OCI-LY7 (cell line): ENCODE data around the gene PLCL2. TPM values are rescaled to one million over a fixed set of nuclear protein-coding genes. Genes with fewer than 3 reads are reported as not detected.

Source experiments
- BruUV-seq: library from RNA; stranded (reverse); fragments of 400-500 nt; replicated peaks from 2 replicates; lab custom pipeline; 2021; lab: Mats Ljungman, UMichigan
- CTCF ChIA-PET: fragments of 300-600 bp; sonication (Branson Sonifier 250); formaldehyde crosslinking; loops from one replicate; lab custom pipeline; 2022; ENCODE audit warnings: antibody characterized with exemption; ENCODE audit not compliant: unreplicated experiment; lab: Charles Lee
- POLR2A ChIA-PET: fragments of 300-600 bp; sonication (Branson Sonifier 250); formaldehyde crosslinking; loops from one replicate; lab custom pipeline; 2022; ENCODE audit warnings: antibody characterized with exemption; lab: Charles Lee
- DNase-seq: peaks from one replicate; pipeline ENCODE4 v3.0.0-alpha.2; 2015; ENCODE audit warnings: low spot score
- H2AFZ ChIP-seq: fragments of 200-600 bp; sonication (generic), shearing (Covaris generic); 2 replicates; pipeline ENCODE4 v1.6.1; 2014; ENCODE audit warnings: mild to moderate bottlenecking, antibody characterized with exemption, low read length, moderate library complexity
- H3K27ac ChIP-seq: fragments of 200-600 bp; sonication (generic); 2 replicates; pipeline ENCODE4 v1.5.1; 2014; ENCODE audit warnings: mixed run types, low read depth, mild to moderate bottlenecking, moderate library complexity, low read length, inconsistent platforms; ENCODE audit not compliant: poor library complexity, severe bottlenecking
- H3K36me3 ChIP-seq: fragments of 200-600 bp; sonication (generic); 2 replicates; pipeline ENCODE4 v1.6.1; 2014; ENCODE audit warnings: mild to moderate bottlenecking, antibody characterized with exemption, low read length, moderate library complexity, mixed read lengths; ENCODE audit not compliant: insufficient read depth
- H3K4me1 ChIP-seq: fragments of 200-600 bp; sonication (generic); 2 replicates; pipeline ENCODE4 v1.5.1; 2014; ENCODE audit warnings: mild to moderate bottlenecking, low read length; ENCODE audit not compliant: insufficient read depth, poor library complexity, severe bottlenecking
- H3K4me2 ChIP-seq: fragments of 200-600 bp; sonication (generic); 2 replicates; pipeline ENCODE4 v1.6.1; 2014; ENCODE audit warnings: mild to moderate bottlenecking, low read length
- H3K4me3 ChIP-seq: fragments of 200-600 bp; sonication (generic); 2 replicates; pipeline ENCODE4 v1.5.1; 2014; ENCODE audit warnings: mild to moderate bottlenecking, low read depth, low read length; ENCODE audit not compliant: poor library complexity, severe bottlenecking
- H3K79me2 ChIP-seq: fragments of 200-600 bp; sonication (generic); 2 replicates; pipeline ENCODE4 v1.6.1; 2016; ENCODE audit warnings: low read depth, mild to moderate bottlenecking, low read length, moderate library complexity, mixed read lengths; ENCODE audit not compliant: insufficient read depth
- H3K9me2 ChIP-seq: fragments of 200-600 bp; sonication (generic); 2 replicates; pipeline ENCODE4 v1.6.1; 2016; ENCODE audit warnings: mild to moderate bottlenecking, low read length, mixed read lengths; ENCODE audit not compliant: insufficient read depth
- H3K9me3 ChIP-seq: fragments of 200-600 bp; sonication (generic); 2 replicates; pipeline ENCODE4 v1.6.1; 2014; ENCODE audit warnings: mild to moderate bottlenecking, mixed run types, low read length, mixed read lengths
- H4K20me1 ChIP-seq: fragments of 200-600 bp; sonication (generic); 2 replicates; pipeline ENCODE4 v1.6.1; 2014; ENCODE audit warnings: mild to moderate bottlenecking, antibody characterized with exemption, low read length, moderate library complexity, mixed read lengths; ENCODE audit not compliant: insufficient read depth
- CTCF ChIP-seq: fragments of 200-600 bp; sonication (generic); conservative IDR thresholded peaks from 2 replicates; pipeline ENCODE4 v1.5.1; 2014; ENCODE audit warnings: mild to moderate bottlenecking, antibody characterized with exemption, low read length, moderate library complexity, mixed read lengths
- EZH2phosphoT487 ChIP-seq: fragments of 200-600 bp; sonication (generic); IDR thresholded peaks from 2 replicates; pipeline ENCODE4 v1.6.1; 2018; ENCODE audit warnings: low read depth, borderline replicate concordance, mild to moderate bottlenecking, mixed run types, antibody characterized with exemption, low read length, moderate library complexity, mixed read lengths
- intact Hi-C: fragments of 100-400 bp; cut with micrococcal nuclease; formaldehyde crosslinking; loops from one replicate; pipeline ENCODE4 v1.10.0; 2022; ENCODE audit not compliant: unreplicated experiment
- total RNA-seq, 2 experiments: library from RNA; depleted of rRNA in 1 of 2; stranded (reverse); fragments of >200 nt in 1 of 2; shearing (Covaris generic) in 1 of 2; gene quantifications; 2 replicates each; pipeline ENCODE4 v1.2.3, GENCODE V29; 2014 to 2022

The PLCL2 gene
- total RNA-seq, 2 experiments from 2014 or later = 34.1 to 41.6 TPM

DNA sequence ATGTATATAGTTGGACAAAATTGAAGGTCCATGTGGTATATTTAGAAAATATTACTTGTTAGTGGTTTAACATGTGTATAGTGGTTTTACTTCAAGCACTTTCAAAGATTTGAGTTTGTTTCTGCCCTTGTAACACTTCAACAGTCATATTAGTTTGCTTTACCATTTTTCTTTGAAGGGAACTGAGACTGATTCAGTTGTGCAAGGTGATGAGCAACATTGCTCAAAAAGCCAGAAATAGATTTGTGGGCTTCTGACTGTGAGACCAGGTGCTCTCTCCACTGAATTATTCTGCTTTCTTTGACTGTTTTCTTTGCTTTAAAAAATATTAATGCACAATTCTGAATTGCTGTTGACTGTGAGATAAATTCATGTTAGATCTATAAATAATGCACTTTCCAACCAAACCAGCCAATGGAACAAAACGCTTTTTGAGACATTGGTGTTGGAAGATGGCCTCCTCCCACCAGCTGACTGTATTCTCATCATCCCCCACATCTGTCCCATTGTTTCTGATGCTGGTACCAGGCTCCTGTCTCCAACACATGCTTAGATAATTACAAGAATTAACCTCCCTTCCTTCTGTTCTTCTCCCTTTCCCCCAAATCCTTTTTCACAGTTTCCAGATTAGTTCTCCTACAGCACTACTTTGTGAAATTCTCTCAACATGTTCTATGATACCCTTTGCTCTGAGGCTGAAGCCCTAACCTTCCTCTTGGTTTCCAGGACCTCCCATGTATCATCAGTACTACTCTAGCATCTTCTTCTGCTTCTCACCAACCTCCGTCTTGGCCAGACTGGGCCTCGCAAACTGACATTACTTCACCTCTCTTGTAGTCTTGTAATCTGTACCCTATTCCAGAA lies 27.9 kb downstream of the PLCL2 start:
- ChIA-PET POLR2A (interaction anchor here (1.0 to 4.2 kb wide), 2 partner anchors 16 to 24 kb away, joined by 3 to 18 read pairs; no protein-coding TSS in a partner anchor), CTCF (no interaction called here)
- no peaks in the 10 kb centered on the region for H3K9me3 ChIP-seq
- peaks cover 92% of the 10 kb centered on the region for H3K79me2 ChIP-seq
- H3K4me1 ChIP-seq = peaks cover 90% of the 10 kb centered on the region
- TSS peak; percentile 21 for BruUV-seq
- peak overlapping the region; percentile 88 for H3K4me2 ChIP-seq
- H3K36me3 ChIP-seq = peaks cover 8% of the 10 kb centered on the region; the same call in 1 of the 2 replicates
- peak overlapping the region; percentile 47; the same call in 1 of the 2 replicates for H2AFZ ChIP-seq
- intact Hi-C loops = loop anchor here (1.0 to 5.0 kb wide), 5 partner anchors 15 to 540 kb away; no protein-coding TSS in a partner anchor
- no peaks in the 10 kb centered on the region for H3K9me2 ChIP-seq
- DNase-seq = peak; percentile 86
- no peaks in the 10 kb centered on the region for H4K20me1 ChIP-seq
- H3K27ac ChIP-seq = peak overlapping the region; percentile 98
- TF ChIP-seq CTCF (no peak), EZH2phosphoT487 (no peak)
- peak overlapping the region; percentile 52 for H3K4me3 ChIP-seq

DNA sequence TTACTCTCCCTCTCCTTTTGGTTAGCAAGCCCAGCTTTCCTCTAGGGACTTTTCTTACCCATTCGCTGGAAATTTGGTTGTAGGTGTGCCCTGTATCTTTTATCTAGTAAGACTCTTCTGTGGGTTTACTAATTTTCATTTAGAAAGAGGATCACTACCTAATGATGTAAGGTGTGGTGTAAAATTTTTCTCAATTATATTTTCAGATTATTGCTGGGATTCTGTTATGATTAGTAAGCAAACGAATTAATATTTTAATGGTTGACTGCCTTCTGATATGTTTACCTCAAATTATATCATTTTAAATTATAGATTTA lies 28.5 kb downstream of the PLCL2 start:
- Histone ChIP-seq H3K9me2 (no peaks in the 10 kb centered on the region), H3K4me3 (peak overlapping the region; percentile 52), H3K27ac (peak overlapping the region; percentile 98), H3K9me3 (no peaks in the 10 kb centered on the region), H2AFZ (peak overlapping the region; percentile 47; the same call in 1 of the 2 replicates), H3K4me2 (peak overlapping the region; percentile 88), H3K36me3 (peaks cover 8% of the 10 kb centered on the region; the same call in 1 of the 2 replicates), H3K4me1 (peaks cover 90% of the 10 kb centered on the region), H4K20me1 (no peaks in the 10 kb centered on the region), H3K79me2 (peaks cover 92% of the 10 kb centered on the region)
- BruUV-seq = no TSS peak
- no peak for DNase-seq
- TF ChIP-seq EZH2phosphoT487 (no peak), CTCF (no peak)
- intact Hi-C loops = loop anchor here (2.0 to 5.0 kb wide), 3 partner anchors 72 to 541 kb away; no protein-coding TSS in a partner anchor
- CTCF ChIA-PET = no interaction called here
- POLR2A ChIA-PET = interaction anchor here (1.0 to 4.2 kb wide), 2 partner anchors 16 to 25 kb away, joined by 3 to 18 read pairs; no protein-coding TSS in a partner anchor
